HG03469 (cell line): Measurements from ENCODE around the gene PTPN21.

Experiments
- ATAC-seq: cut with Tn5 transposase; IDR thresholded peaks from one replicate; pipeline ENCODE4 v1.9.1; 2021; ENCODE audit warnings: mild to moderate bottlenecking, moderate library complexity, moderate number of reproducible peaks; ENCODE audit not compliant: unreplicated experiment

PTPN21 gene

GRCh38 chr14:88554457-88555286, at the start of gene PTPN21:
PTPN21 (minus strand) TSS chr14:88555007; CDS start chr14:88550417, 4,590 bp downstream.
- ATAC-seq = no peak

DNA sequence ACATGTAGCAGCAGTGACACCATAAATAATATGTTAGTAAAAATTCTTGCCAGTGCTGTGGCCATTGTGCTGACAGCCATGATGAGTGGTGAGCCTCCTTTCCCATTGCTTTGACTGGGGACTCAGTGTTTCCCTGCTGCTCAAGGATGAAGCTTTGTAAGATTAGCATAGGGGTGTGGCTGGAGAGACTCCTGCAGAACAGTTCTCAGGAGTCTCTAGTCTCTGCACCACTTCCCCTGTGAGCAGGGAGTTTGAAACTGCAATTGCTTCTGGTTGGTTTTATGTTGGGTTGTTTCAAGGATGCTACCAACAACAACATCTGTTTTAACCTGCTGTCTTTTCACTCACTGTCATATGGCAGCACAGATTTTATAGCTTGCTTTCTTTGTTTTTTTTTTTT, 49.4 kb upstream of the PTPN21 start:
- ATAC-seq = no peak

- peak; percentile 90 for ATAC-seq
Observed at GRCh38 chr14:88599761-88600439, 45.1 kb upstream of the PTPN21 start.

- ATAC-seq = peak; percentile 15
Observed at GRCh38 chr14:88599326-88599725, 44.5 kb upstream of the PTPN21 start.

GRCh38 chr14:88598097-88598675, 43.4 kb upstream of the PTPN21 start:
- ATAC-seq = no peak

- ATAC-seq = no peak
Observed at GRCh38 chr14:88597601-88598000, 42.8 kb upstream of the PTPN21 start.

GRCh38 chr14:88597038-88597437, 42.2 kb upstream of the PTPN21 start:
- no peak for ATAC-seq

DNA sequence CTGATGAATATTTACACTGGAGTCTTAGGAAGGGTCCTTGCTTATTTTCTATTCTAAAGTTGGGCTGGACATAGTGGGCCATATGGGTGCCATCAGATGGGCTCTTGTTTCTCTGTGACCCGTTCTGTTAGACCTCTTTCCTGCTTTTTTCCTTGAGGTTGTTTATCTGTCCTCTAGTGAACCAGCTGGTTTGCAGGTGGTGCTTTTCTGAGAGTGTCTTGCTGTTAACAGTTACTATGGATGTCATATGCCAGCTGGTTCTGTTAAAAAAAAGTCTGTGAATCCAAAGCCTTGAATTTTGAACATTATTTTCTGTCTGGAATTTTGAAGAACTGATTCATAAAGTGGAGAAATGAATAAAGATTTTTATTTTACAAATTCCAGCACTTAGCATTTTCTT, 37.2 kb upstream of the PTPN21 start:
- no peak for ATAC-seq

DNA sequence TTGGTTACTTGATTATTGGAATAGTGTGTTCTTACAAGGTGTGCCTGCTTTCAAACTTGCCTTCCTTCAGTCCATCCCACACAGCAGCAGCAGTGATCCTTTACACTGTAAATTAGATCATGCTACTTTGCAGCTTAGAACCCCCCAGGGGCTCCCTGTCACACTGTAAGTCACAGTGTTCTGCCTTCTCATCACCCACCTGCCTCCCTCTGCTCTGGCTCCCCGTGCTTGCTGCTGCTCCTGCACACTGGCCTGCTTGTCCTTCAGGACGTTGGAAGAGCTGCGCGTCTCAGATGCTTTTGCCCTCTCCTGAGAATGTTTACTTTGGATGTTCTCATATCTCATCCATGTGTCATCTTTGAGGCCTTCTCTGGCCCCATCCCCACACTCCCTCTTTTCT, 35.4 kb upstream of the PTPN21 start:
- no peak for ATAC-seq

DNA sequence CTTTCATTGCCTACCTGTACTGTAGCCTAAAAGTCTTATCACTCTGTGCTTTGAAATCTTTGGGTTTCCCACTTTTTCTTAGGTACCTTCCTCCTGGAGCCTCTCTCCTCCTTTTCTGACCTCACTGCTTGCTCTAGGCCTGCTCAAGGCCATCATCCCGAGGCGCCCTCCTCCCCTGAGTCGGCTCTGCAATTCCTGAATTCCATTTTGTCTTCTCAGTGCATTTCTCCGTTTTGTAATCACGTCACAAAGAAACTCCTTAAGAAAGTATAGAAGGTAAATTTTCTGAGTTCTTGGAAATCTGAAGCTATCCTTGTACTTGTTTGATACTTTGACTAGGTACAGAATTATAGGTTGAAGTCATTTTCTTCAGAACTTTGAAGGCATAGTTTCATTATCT, 33.3 kb upstream of the PTPN21 start:
- ATAC-seq = no peak

GRCh38 chr14:88584451-88584850, 29.6 kb upstream of the PTPN21 start:
- ATAC-seq = no peak

DNA sequence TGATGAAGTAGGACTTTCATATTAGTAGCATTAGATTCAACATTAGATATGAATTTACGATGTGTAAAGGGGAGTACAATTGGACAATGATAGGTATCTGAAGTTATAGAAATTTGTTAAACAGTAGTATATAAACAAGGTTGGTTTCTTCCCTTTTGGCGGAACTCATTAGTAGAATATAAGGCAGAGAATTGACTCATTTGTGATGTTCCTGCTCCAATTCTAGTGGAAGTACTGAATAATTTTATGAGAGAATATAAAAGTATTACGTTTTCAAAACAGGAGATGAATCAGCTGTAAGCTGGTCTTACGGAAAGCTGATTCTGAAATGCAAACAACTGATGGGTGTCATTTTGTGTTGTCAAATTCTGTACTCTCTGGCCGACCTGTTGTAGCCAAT, 21.4 kb upstream of the PTPN21 start:
- ATAC-seq = no peak

GRCh38 chr14:88572117-88572516, 17.3 kb upstream of the PTPN21 start:
- no peak for ATAC-seq

- ATAC-seq = no peak
Observed at GRCh38 chr14:88568196-88568595, 13.4 kb upstream of the PTPN21 start.

DNA sequence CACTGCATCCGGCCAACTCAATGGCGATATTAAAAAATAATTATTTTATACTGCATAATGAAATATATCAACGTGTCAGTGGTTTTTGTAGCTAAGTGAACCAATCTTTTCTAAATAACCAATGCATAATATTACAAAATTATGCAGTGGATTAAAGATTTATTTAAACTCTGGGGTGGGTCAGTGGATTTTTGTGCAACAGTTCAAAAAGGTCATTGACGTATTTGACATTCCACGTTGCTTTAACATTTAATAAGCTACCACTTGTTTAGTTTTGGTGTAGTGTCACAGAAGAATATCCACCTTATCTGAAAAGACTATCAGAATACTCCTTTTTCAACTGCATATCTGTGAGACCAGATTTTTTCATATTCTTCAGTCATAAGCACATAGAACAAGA, 10.6 kb upstream of the PTPN21 start:
- no peak for ATAC-seq

GRCh38 chr14:88563845-88564244, 9.0 kb upstream of the PTPN21 start:
- ATAC-seq = no peak

- peak; percentile 89 for ATAC-seq
Observed at GRCh38 chr14:88562831-88563686, 8.3 kb upstream of the PTPN21 start, which contains the start of gene ZC3H14. ZC3H14 (plus strand) TSS chr14:88563037; CDS start chr14:88563134, 97 bp downstream.

DNA sequence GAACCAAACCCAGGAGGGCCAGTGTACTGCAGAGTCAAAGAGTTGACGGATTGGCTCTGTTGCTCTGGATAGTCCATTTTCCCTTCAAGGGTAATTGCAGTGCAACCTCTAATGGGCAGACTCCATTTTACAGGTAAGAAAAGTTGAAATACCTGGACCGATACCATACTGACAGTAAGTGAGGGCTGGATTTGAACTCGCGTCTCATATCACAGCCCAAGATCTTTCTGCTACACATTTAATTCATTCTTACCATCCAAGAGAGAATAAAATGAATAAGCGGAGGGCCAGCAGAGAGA, 7.7 kb upstream of the PTPN21 start:
- ATAC-seq = no peak

DNA sequence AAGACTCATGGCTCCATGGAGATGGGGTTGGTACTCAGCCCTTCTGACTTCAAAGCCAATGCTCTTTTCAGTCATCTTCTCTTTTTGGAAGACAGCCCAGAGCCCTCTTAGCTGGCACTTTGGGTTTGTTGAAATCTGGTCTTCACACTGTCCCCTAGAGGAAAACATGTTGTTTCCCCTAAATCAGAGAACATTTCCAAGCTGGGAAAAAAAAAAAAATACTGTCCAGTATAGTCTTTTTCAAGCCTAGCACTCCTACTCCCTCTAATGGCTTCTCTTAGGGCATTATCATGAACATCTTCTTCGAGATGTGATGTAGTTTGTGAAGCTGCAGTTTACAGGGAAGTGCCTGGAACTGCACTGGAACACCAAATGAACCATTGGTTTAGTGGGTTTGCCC, 5.0 kb upstream of the PTPN21 start:
- no peak for ATAC-seq

GRCh38 chr14:88556581-88556980, 1.8 kb upstream of the PTPN21 start:
- no peak for ATAC-seq

- no peak for ATAC-seq
Observed at GRCh38 chr14:88553886-88554456, 836 bp downstream of the PTPN21 start.
